HK-2 (cell line): Measurements from ENCODE around the gene DNAH9.

Source experiments
- DNase-seq: peaks from one replicate; pipeline ENCODE4 v3.0.0-alpha.2; 2018; ENCODE audit not compliant: unreplicated experiment

DNAH9 gene

DNA sequence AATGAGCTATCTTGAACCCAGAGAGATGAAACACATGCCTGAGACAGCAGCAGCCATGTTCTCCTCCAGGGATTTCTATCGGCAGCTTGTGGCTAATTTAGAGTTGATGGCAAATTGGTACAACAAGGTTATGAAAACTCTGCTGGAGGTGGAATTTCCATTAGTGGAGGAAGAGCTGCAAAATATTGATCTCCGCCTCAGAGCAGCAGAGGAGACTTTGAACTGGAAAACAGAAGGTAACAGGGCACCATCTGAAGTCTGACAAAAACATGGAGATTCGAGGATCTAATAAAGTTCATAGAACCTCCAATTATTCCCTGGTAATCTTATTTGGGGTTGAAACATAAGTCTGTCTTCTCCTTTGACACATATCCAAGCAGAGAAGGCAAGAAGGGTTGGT lies 52.8 kb downstream of the DNAH9 start:
- no peak for DNase-seq

DNA sequence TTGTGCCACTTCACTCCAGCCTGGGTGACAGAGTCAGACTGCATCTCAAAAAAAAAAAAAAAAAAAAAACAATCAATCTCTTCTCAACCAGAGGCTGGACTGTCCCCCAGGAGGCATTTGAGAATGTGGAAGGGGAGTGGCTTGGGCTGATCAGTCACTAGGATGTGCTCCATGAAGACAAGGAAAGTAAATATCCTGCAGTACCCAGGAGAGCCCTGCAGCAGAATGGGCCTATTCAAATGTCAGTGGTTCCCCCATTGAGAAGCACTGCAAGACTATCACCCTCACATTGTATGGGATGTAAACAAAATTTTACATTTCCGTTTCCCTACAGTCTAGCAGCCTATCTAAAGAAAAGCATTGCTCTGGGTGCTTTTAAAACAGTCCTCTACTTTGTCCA lies 70.3 kb downstream of the DNAH9 start:
- DNase-seq, result no peak

DNA sequence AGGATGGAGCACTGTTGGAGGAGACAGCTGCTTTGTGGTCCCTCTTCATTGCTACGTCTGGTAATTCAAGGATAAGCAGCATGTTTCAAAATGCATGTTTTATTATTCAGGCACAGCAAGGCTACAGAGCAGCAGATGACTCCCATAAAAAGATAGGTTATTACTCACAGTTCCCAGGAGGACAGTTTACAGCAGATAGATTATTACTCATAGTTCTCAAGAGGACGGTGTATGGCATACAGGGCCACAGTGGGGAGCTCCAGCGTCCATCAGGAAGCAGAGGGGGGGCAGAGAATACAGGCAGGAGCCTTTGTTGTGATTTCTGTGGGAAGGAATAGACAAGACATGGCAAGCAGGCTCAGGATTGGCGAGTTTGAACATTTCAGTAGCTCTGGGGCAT lies 72.9 kb downstream of the DNAH9 start:
- DNase-seq, result no peak

DNA sequence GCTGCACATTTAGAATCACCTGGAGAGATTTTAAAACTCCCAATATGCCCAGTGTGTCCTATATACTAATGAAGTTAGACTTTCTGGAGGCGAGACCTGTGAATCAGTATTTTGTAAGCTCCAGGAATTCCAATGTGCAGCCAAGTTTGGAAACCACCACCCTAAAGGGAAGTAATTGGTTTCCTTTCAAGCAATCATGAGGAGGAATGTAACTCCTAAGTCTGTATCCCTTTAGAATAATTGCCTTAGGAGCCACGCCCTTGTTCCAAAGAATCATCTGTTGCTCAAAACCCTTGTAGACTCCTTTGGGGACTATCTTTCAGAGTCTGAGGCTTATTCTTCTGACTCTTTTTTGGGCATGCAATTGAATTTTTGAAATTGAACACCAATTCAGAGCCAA lies 84.4 kb downstream of the DNAH9 start:
- no peak for DNase-seq

DNA sequence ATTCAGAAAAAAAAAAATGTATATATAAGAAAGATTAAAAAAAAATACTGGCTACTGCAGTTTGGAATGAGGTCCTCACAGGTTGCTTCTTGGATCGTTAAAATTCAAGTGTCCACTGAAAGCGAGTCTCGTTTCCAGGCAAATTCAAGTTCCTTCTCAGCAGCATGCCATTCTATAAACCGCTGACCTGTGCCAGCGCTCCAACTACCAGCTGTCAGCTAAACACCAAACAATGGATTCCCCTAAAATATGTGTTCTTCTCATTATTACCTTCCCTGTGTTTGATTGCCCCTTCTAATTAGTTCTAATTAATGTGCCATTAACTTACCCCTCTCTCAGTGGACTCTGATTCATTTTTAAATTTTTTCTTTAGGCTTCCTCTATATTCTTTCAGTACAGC lies 92.4 kb downstream of the DNAH9 start:
- DNase-seq, result no peak

DNA sequence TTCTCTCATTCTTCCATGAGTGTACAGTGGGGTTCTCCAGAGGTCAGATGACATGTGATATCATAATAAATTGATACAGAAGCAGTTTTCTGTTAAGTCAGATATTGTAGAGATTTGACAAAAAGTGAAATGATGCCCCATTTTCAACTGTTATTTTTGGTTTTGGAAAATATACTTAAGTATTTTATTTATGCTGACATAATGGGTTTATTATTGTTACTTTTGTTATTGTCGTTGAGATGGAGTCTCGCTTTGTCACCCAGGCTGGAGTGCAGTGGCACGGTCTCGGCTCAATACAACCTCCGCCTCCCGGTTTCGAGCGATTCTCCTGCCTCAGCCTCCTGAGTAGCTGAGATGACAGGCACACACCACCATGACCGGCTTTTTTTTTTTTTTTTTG lies 94.4 kb downstream of the DNAH9 start:
- no peak for DNase-seq

DNA sequence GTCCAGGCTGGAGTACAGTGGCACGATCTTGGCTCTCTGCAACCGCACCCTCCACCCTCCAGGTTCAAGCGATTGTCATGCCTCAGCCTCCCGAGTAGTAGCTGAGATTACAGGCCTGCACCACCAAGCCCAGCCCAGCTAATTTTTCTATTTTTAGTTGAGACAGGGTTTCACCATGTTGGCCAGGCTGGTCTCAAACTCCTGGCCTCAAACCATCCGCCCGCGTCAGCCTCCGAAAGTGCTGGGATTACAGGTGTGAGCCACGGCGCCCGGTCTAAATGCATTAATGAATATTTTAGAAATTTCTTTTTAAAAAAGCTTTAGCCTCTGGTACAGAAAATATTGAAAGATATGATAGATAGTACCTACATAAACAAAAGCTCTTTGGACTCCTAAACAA lies 95.0 kb downstream of the DNAH9 start:
- no peak for DNase-seq

DNA sequence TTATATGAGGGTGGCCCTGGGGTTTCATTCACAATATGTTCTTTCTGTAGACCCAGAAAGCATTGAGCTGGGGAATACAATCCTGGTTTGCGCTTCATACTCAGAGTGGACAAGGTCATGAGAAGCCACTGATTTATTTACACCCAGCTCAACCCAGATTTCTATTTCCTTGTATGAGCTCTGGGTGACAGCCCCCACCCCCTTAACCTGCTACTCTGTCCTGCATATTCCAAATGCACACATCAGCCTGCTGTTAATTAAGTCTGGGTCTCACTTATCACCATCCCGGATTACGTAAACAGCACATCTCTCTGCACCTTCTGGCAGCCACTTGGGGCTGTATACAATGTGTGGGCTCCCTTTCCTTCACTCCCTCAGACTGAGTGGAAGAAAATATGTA lies 102.4 kb downstream of the DNAH9 start:
- no peak for DNase-seq

DNA sequence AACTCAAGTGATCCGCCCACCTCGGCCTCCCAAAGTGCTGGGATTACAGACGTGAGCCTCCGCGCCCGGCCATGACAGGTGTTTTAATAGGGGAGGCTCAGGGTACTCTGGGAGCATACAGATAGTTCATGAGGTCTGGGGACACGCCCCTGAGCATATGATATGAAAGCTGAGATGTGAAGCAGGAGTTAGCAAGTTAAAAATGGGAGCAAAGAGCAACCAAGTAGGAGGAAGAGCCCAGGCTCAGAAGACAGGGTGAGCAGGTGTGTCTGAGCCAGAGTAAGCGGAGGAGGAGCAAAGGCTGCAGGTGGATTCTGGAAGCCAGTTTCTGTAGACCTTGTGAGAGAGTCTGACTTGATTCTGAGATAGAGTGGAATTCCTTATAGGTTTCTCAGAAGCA lies 103.6 kb downstream of the DNAH9 start:
- DNase-seq, result no peak

DNA sequence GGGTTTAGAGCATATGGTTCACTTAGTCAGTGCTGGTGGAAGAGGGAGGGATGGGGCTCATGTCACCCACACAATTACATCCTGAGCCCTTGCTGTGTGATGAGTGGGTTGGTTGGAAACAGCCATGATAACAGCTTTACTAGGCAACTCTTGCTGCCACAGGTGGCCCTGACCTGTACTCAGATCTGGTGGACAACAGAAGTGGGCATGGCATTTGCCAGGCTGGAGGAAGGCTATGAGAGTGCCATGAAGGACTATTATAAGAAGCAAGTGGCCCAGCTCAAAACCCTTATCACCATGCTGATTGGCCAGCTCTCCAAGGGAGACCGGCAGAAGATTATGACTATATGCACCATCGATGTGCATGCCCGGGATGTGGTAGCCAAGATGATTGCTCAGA lies 105.8 kb downstream of the DNAH9 start:
- DNase-seq, result no peak

DNA sequence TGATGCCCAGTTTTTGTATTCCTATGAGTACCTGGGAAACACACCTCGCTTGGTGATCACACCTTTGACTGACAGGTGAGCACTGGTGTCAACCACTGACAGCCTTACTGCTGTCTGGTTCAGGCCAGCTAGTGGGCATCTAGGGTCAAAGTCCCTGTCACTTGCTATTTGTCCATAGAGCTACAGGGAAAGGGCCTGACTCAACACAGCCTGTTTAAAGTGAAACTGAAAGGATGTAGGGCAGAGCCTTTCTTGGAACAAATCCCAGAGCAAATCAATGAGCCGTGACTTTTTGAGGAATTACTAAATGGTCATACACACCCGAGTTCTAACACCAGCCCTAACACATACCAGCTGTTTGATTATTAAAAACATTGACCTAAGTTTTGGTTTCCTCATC lies 106.8 kb downstream of the DNAH9 start:
- peak; percentile 21 for DNase-seq

DNA sequence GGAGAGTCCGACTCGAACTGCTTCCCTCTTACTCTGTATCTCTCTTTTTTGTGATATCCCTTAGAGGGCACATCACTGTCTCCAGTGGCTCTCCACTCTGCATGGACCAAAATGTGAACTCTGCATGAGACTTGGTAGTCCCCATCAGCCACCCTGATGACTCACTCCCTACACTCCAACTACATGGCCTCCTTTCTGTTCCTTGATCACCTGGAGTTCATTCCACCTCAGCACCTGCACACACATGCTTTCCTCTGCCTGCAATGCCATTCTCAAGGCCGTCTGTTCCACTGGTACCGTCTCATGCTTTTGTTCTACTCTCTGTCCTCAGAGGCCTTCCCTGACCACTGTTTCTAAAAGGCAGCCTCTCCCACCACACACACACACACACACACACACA lies 109.3 kb downstream of the DNAH9 start:
- no peak for DNase-seq

DNA sequence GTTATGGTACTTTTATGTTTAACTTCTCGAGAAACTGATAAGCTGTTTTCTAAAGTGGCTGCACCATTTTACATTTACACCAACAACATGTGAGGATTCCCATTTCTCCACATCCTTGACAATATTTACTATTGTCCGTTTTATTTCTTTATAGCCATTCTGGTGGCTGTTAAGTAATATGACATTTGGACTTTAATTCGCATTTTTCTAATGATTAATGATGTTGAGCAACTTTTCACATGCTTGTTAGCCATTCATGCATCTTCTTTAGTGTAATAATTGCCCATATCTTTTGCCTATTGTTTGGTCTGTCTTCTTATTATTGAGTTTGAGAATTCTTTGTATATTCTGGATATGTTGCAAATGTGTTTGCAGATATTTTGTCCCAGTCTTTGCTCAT lies 114.2 kb downstream of the DNAH9 start:
- no peak for DNase-seq

DNA sequence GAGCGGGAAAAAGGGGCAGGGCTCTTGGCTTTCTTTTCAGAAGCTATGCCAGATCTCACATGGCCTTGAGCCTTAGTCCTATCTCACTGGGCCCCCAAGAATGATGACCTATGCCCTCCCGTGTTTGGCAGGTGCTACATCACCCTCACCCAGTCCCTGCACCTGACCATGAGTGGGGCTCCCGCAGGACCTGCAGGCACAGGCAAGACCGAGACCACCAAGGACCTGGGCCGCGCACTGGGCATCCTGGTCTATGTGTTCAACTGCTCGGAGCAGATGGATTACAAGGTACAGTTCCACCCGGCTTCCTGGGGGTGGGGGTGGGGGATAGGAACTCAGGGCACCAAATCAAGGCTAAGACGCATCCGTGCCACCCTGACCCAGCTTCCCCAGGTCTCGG lies 120.9 kb downstream of the DNAH9 start:
- DNase-seq, result no peak

DNA sequence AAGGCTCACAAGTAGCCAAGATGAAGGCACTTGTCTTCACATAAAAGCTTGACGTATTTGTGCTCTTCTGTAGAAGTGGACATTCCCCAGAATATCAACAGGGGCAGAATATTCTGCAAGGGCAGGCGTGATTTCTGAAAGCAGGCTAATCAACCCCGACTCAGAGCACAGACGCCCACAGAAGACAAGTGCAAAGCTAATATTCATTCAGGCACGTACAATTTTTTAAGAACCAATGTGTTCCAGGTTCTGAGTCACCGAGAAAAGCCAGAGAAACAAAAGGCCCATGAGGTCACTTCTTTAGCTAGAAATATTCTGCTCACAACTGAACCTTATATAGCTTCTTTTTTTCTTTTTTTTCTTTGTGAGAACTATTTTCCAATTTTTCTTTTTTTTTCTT lies 121.6 kb downstream of the DNAH9 start:
- no peak for DNase-seq

DNA sequence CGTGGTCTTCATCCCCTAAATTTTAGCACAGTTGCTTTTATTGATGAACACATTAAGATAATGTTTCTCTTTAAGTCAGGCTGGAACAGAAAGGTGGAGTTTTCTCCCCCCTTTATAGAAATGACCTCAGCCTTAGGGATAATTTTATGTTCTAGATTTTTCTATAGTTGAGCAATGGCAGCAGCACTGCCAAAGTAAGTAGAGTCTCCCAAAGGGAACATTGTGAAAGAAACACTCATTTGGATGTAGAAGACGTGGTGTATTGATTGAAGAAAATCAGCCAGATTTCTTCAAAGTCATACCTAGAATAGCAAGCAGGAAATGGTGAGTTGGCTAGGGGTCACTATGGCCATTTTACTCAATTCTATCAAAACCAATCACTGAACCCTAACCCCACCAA lies 122.5 kb downstream of the DNAH9 start:
- no peak for DNase-seq

DNA sequence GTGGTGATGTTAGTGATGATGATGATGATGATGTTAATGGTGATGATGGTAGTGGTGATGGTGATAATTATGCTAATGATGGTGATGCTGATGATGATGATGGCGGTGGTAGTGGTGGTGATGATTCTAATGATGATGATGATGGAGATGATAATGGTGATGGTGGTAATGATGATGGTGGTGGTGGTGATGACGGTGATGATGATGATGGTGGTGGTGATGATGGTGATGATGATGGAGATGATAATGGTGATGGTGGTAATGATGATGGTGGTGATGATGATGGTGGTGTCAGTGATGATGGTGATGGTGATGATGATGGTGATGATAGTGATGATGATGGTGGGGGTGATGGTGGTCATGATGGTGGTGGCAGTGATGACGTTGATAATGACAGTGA lies 132.5 kb downstream of the DNAH9 start:
- no peak for DNase-seq

DNA sequence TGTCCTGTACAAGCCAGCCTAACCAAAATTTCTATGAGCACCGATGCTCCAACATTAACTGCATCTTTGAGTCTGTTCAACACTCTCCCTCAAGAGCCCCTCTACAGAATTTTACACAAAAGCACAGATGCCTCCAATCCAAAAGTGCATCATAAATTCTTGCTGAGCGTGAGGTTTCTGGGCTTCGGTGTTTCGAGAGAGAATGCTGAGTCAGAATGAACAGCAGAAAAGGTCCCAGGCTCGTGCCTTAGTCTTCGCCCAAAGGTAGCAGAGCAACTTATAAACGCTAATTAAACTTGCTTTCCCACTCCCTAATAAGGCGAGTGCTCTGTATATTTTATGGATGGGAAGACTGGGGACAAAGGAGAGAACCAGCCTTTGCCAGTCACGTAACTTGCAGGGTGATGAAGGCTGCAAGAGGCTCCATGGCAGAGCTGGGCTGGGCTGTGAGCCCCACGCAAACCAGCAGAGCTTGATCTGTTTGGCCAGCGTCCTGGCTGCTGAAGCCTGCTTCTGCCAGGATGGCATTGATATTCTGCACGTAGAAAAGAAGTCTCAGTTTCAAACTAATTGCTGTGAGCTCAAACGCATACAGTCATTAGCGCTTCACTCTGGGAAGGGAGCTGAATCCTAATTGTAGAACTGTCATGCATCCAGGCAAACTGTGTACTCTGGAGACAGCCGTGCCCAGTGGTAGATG lies 138.5 kb downstream of the DNAH9 start:
- DNase-seq, result no peak

DNA sequence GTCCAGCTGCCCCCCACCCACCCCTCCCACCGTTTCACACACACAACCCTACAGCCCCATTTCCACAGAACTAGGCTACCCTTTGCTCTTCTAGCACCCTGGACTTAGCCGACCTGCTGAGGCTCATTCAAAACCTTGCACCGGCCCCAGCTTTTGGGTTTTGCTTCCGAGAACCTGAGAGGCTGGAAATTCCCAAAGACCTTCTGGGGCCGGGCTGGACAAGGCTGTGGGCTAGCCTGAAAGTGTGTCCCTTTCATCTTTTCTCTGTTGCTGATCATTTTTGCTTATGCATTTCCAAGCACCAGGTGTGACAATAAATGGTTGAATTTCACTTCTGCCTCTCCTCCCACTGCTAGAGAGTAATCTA lies 139.0 kb downstream of the DNAH9 start:
- no peak for DNase-seq

DNA sequence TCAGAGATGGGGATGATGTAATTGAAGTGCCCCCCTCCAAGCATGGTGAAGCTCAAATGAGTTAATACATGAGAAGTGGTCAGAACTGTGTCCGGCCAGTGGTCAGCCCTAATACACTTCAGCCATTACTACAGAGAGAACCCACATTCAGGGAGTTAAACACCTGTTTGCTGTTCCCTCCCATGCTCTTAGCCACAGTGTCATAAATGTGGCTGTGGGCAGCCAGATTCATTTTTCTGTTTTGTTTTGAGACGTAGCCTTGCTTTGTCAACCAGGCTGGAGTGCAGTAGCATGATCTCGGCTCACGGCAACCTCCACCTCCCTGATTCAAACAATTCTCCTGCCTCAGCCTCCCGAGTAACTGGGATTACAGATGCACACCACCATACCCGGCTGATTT lies 139.9 kb downstream of the DNAH9 start:
- no peak for DNase-seq

DNA sequence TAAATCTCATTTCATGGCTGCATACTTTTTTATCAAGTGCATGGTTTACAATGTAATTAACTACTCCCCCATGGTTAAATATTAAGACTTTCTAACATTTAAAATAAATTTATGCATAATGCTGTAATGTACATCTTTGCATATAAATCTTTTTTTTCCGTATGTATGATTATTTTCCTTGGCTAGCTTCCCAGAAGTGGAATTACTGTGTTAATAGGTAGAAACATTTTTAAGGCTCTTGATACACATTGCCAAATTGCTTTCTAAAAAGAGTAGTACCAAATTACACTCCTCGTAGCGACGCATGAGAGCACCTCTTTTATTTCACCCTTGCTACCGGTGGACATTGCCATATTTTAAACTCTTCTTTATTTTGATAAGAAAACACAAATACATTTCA lies 141.1 kb downstream of the DNAH9 start:
- DNase-seq, result no peak

DNA sequence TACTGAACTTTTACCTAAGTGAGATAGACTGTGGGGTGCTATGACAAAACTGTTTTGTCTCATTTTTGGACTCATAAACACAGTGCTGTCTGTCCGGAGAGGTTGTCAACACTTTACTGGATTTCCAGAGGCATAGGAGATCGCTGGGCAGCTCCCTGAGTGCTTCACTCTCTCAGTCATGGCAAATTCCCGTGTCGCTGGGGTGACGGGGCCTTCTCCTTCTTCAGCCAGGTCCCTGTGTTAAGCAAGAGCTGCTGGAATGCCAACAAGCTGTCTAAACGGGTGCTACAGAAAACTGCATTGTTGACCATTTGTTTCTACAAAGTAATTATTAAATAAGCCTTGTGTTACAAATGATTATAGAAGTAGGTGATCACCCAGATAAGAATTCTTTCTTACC lies 141.6 kb downstream of the DNAH9 start:
- no peak for DNase-seq

DNA sequence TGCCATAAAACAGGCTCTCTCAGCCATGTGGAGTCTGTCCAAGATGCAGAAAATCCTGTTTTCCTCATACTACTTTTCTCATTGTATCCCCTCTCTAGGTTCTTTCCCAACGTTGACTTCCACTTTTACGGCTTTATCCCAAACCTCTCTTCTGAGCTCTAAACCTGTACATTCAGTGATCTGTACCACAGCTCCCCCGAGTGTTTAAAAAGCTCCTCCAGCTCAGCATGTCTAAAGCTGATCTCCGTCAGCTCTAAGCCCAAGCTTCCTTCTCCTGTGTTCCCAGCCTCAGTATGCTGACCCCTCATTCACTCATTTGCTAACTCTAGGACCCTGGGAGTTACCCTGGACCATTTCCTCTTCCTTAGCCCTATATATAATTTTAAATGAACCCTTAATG lies 144.6 kb downstream of the DNAH9 start:
- DNase-seq, result no peak

DNA sequence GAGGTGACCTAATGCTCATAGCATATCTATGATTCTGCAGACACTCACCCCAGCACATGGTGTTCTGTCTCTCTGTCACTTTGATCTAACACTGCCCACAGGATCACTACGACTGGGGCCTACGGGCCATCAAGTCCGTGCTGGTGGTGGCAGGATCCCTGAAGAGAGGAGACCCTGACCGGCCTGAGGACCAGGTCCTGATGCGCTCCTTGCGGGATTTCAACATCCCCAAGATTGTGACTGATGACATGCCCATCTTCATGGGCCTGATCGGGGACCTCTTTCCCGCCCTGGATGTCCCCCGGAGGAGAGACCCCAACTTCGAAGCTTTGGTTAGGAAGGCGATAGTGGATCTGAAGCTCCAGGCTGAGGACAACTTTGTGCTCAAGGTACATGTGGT lies 146.4 kb downstream of the DNAH9 start:
- DNase-seq, result no peak

DNA sequence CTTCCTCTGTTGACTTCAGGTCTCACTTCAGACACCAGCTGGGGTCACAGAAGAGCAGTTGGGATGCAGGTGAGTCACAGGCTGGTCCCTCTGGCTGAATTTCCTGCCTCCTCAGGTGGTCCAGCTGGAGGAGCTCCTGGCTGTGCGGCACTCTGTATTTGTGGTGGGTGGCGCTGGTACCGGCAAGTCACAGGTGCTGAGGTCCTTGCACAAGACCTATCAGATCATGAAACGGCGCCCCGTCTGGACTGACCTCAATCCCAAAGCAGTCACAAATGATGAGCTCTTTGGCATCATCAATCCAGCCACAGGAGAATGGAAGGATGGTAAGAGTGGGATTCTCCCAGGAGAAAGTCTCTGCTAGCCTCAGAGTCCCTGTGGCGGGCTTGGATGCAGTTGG lies 149.2 kb downstream of the DNAH9 start:
- DNase-seq, result no peak
